ENCODE results near the gene SLC22A7.

The SLC22A7 gene, protein sequence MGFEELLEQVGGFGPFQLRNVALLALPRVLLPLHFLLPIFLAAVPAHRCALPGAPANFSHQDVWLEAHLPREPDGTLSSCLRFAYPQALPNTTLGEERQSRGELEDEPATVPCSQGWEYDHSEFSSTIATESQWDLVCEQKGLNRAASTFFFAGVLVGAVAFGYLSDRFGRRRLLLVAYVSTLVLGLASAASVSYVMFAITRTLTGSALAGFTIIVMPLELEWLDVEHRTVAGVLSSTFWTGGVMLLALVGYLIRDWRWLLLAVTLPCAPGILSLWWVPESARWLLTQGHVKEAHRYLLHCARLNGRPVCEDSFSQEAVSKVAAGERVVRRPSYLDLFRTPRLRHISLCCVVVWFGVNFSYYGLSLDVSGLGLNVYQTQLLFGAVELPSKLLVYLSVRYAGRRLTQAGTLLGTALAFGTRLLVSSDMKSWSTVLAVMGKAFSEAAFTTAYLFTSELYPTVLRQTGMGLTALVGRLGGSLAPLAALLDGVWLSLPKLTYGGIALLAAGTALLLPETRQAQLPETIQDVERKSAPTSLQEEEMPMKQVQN

DNA sequence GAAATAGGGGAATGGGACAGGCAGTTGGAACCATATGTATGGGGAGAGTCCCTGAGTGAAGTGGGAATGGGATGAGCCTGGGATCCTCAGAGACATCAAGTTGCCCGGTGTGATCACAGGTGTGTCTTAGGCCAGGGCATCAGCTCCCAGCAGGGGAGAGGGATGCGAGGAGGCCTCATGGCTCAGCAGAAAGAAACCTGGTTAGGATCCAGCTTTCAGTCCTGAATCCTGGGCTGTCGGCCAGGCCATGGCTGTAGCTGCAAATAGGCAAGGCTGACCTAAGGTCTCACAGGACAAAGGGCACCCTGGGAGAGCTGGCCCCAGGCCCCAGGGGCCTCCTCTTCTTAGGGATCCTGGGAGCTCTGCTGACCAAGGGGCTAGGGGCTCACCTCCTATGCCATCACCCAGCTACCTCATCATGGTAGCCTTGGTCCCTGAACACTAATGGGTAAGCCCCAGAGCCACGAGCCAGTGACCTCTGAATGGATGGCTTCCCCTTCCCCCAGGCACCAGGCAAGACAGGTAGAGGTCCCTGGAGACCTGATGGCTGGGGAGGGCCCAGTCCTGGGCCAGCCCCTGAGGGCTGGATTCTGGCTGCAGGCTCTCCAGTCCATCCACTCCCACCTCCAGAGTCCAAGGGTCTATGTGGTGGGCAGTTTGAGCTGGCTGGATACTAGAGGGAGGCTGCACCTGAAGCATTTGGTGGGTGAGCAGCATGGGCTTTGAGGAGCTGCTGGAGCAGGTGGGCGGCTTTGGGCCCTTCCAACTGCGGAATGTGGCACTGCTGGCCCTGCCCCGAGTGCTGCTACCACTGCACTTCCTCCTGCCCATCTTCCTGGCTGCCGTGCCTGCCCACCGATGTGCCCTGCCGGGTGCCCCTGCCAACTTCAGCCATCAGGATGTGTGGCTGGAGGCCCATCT is at the start of gene SLC22A7:
SLC22A7 (plus strand) TSS at position 617 of the 921 bp plus-strand sequence; CDS start at position 716, 99 bp downstream.
- DNase-seq: no peak

DNA sequence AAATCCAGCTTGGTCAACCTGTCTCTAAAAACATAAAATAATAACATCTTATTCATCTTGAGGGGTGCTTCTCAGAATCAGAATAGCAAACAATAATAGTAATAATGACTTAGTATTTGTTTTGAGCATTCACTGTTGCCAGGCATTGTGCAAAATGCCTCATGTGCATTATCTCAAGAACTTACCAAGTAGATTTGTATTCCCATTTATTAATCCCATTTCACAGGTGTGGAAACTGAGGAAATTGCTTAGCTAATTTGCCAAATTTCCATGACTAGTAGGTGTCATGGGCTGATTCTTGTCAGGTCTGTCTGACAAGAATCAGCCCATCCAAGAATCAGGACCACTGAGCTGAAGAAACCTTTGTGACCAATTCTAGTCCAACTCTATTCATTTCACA is 49.3 kb upstream of the SLC22A7 start:
- no peak for DNase-seq

DNA sequence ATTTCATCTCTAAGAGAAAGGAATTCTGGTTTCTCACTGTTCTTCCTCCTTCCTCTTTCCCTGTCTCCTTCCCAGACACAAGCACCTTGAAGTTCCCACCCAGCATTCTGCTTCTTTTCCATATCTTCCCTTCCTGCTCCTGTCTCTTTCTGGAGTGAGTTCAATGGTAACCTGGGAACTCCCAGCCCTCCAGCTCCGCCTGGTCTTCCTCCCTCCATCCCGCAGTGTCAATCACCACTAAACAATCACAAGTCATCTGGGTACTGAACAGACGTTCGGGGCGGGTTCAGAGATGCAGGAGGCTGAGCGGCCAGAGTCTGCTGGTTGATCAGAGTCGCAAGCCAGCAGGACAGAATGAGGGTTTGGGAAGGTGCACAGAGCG is 47.1 kb upstream of the SLC22A7 start:
- no peak for DNase-seq

DNA sequence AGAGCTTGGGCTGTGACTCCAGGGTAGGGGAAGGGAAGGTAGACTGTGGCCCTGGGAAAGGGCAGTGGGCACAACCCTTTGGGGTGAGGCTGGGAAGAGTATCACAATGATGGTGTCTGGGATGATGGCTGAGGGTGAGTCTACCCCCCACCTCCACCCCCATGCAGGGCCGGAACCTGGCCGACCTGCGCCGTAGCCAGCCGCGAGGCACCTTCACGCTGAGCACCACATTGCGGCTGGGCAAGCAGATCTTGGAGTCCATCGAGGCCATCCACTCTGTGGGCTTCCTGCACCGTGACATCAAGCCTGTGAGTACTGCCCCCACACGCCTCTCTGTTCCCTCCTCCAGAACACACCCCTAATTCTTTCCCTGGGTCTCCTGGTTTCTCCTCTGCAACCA is 44.7 kb upstream of the SLC22A7 start:
- DNase-seq: no peak

DNA sequence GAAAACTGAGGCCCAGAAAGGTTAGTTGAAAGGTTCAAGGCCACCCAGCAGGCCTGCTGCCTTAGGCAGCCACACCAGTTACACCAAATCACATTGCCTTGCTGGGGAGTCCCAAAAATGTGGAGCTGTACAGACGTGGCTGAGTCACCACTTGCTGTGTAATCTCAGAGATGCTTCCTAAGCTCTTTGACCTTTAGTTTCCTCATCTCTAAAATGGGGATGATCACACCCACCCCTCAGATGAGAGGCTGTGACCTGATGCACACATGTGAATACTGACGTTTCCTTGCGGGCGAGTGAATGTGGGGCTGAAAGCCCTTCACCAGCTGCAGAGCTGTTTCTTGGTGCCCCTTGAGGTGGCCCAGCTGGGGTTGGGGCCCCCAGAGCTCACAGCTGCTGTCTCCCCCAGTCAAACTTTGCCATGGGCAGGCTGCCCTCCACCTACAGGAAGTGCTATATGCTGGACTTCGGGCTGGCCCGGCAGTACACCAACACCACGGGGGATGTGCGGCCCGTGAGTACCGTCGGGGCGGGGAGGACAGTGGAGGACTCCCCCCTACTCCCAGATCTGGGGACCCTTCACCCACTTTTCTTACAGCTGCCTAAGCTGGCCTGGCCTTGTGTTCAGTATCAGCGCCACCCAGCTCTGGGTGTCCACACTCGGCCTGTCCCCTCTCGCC is 43.8 kb upstream of the SLC22A7 start:
- peak; percentile 40 for DNase-seq

DNA sequence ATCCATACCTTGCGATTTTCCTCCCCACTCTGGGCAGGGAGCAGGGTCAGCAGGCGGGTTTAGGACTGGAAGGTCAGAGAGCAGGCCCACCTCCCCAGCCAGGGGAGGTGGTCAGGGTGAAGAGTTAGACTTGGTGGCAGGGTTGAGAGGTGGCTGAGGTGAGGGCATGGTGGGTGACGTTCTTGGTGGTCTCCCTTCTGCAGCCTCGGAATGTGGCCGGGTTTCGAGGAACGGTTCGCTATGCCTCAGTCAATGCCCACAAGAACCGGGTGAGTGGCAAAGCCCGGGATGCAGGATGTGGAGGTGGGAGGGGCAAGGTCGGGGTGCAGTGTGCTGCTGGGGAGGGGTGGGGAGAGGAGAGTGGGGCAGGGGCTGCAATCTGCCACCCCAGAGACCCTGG is 43.2 kb upstream of the SLC22A7 start:
- no peak for DNase-seq

DNA sequence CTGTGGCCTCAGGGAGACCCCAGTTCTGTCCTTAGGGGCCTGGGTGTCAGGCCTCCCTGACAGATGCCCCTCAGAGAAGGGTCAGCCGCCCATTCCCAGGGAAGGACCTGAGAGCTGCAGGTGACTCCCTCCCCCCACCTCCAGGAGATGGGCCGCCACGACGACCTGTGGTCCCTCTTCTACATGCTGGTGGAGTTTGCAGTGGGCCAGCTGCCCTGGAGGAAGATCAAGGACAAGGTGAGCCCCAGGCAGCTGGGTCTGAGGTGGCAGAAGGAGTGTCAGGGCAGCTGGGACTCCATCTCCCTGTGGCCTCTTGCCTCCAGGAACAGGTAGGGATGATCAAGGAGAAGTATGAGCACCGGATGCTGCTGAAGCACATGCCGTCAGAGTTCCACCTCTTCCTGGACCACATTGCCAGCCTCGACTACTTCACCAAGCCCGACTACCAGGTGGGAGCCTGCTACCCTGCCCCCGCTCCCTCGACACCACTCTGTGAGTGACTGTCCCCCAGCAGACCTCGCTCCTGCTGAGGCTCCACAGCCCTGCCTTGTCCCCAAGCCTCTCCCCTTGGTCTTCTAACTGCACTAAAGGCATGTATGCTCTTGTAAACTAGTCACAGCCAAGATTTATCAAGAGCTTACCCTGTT is 42.5 kb upstream of the SLC22A7 start:
- DNase-seq: no peak

DNA sequence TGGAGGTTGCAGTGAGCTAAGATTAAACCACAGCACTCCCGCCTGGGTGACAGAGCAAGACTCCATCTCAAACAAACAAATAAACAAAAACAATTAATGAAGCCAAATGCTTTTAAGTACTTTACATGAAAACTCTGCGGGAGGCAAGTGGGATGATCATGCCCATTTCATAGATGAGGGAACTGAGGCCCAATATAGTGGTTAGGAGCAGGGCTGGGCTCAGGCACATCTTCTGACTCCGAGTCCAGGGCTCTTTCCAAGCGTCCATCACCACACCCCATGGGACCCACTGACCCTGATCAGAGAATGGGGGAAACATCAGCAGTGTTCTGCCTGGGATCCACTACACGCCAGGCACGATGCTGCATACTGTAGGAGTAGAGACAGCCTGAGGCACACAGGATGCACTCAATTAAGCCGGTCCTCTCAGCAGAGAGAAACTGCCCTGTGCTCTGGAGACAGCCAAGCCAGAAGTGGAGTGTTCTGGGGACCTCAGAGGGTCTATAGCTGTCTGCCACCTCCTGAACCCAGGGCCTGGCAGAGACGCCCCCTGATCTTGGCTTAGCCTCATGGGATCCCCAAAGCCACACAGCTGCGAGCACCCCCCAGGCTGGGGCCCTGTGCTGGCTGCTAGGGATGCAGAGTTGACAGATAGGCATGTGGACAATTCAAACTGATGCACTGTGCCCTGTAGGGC is 41.2 kb upstream of the SLC22A7 start:
- no peak for DNase-seq

DNA sequence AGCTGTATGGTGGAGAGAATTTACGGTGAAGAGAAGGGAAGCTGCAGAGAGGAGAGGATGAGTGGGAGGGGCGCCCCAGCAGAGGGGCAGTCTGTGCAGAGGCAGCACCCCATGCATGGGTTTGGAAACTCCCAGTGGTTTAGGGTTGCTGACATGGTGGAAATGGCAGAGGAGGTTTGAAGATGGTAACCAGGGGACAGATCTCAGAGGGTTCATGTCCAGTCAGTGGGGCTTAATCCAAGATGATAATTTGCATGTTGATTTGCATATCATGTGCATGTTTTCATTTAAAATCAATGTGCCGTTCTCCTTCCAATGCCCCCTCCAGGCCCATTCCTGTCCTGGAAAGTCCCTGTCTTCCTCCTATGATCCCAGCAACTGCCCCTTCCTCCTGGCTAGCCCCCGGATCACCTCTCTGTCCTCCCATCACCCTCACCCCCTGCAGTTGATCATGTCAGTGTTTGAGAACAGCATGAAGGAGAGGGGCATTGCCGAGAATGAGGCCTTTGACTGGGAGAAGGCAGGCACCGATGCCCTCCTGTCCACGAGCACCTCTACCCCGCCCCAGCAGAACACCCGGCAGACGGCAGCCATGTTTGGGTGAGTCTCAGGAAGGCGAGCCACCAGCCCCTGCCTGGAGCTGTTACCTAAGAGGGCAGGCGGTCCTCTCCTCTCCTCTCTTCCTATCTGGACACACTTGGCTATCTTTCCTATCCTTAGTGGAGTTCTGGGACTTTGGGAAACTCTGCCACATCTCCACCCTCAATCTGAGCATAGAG is 40.5 kb upstream of the SLC22A7 start:
- no peak for DNase-seq

DNA sequence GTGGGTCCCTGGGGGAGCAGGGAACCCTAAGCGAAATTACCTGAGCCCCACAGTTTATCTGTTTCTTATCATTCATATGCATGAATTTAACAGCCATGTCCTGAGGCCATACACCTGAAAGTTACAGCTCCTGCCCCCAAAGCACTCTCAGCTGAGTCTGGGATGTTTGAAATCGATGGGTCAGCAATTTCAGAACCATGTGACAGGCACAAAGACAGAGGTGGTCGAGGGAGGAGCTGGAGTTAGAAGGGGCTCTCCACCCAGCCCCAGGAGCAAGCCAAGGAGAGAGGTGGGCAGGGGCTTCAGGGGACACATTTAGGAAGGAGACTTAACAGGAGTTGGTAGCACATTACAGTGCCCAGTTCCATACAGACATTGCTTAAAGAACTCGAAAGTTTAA is 39.9 kb upstream of the SLC22A7 start:
- DNase-seq: no peak

DNA sequence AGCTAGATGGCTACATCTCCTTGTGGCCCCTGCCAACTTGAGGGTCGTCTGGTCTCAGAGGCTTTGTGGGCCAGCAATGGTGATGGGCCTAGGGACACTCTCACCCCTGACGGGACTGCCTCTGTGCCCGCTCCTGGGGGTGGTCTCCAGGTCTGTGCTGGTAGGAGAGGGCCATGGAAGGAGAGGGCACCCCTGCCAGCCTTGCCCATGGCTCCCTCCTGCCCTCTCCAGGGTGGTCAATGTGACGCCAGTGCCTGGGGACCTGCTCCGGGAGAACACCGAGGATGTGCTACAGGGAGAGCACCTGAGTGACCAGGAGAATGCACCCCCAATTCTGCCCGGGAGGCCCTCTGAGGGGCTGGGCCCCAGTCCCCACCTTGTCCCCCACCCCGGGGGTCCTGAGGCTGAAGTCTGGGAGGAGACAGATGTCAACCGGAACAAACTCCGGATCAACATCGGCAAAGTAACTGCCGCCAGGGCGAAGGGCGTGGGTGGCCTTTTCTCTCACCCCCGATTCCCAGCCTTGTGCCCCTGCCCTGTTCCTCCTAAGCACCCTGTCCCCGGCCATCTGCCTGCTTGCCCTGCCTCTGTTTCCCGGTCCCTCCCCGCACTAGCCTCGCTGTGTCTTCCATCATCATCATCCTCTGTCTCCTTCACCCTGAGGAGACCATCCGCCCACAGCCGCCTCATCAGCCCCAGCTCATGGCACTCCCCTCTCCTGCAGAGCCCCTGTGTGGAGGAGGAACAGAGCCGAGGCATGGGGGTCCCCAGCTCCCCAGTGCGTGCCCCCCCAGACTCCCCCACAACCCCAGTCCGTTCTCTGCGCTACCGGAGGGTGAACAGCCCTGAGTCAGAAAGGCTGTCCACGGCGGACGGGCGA is 39.0 kb upstream of the SLC22A7 start:
- no peak for DNase-seq

DNA sequence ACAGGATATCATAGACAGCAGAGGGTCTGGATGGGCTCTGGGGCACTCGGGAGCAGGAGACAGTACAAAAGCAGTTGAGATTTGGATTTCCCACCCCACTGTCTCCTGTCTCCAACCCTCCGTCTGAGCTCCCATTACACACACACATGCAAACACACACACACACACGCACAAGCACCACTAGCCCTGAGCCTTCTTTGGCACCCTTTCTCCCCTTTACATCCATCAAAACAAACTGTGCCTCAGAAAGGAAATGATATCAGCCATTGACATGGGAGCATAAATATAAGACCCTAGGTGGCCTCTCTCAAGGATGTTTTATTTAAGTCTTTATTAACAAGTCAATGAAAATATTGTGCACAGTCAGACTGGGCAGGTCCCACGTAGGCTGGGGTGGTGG is 37.3 kb upstream of the SLC22A7 start:
- DNase-seq: no peak

DNA sequence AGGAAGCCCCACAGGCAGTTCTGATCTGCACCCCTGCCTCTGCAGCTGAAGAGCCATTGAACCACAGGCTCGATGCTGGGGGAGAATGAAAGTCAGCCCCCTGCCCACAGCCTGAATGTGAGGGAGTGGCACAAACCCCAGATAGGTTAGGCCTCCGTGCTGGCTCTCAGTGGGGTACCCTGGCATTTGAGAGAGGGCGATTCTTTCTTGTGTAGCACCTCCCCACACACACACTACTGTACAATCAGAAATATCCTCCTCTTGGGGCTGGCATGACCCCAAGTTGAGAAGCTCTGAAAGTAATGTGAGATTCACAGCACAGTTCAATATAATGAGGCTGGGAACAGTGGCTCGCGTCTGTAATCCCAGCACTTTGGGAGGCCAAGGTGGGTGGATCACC is 36.9 kb upstream of the SLC22A7 start:
- no peak for DNase-seq

DNA sequence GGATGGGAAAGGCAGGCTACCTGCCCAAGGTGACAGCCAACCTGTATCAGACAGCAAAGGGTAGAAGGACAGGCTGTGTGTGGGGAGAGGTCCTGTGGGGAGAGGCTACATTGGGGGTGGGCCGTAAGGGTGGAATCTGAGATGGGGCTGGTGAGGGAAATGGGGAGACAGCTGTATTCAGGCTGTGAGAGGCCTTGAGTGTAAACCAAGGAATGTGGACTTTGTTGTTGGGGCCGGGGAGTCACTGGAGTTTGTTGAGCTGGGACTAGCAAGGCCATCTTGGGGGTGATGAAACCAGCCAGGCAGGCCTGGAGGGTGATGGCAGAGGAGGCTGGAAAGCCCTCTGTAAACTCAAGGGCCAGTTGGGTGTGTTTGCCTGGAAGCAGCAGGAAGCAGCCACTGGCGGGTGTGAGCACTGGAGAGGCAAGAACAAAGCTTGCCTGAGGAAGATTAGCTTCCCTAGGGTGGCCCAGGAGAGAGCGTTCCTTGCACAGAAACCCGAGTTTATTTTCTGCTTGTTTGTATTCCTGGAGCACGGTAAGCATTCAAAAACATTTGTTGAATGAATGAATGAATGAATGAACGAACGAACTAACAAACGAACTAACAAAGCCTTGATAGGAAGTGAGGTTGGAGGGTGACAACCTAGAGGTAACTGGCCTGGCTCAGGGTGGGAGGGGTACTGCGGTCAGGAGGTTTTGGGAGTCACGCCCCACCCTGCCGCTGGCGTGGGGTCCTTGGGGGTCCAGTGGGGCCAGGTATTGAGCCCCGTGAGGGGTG is 35.9 kb upstream of the SLC22A7 start:
- no peak for DNase-seq

DNA sequence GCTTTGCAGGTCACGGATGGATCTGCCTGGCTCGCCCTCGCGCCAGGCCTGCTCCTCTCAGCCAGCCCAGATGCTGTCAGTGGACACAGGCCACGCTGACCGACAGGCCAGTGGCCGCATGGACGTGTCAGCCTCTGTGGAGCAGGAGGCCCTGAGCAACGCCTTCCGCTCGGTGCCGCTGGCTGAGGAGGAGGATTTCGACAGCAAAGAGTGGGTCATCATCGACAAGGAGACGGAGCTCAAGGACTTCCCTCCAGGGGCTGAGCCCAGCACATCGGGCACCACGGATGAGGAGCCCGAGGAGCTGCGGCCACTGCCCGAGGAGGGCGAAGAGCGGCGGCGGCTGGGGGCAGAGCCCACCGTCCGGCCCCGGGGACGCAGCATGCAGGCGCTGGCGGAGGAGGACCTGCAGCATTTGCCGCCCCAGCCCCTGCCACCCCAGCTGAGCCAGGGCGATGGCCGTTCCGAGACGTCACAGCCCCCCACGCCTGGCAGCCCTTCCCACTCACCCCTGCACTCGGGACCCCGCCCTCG is 35.2 kb upstream of the SLC22A7 start:
- DNase-seq: no peak

DNA sequence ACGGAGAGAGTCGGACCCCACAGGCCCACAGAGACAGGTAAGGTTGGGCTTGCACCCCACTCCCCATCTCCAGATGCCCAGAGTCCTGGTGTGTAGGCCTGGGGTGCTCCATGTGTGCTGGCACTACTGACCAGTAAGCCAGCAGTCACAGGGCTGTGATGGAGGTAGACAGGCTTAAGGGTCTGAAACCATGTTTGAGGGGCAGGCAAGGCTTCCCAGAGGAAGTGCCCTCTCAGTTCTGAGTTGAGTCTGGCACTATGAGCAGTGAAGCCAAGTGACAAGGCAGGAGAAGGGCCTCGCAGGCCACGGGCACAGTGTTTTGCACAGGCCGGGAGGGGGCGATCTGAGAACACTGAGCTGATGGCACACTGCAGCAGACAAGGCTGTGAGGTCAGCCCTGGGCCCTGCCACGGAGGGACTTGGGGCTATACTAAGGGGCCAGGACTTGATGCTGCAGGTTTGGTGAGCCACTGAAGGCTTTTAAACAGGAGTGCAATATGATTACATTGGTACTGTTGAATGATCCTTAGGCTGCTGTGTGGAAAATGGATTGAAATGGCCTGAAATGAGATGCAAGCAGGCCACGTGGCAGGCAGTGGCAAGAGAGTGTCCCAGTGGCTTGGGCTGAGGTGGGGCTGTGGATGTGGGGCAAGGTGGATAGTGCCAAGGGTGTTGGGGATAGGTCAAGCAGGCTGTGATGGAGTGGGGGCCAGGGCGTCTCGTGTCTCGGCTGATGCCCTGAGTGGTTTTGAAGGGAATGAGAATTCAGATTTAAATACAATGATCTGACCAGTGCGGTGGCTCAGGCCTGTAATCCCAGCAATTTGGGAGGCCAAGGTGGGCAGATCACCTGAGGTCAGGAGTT is 34.5 kb upstream of the SLC22A7 start:
- peak; percentile 49 for DNase-seq

DNA sequence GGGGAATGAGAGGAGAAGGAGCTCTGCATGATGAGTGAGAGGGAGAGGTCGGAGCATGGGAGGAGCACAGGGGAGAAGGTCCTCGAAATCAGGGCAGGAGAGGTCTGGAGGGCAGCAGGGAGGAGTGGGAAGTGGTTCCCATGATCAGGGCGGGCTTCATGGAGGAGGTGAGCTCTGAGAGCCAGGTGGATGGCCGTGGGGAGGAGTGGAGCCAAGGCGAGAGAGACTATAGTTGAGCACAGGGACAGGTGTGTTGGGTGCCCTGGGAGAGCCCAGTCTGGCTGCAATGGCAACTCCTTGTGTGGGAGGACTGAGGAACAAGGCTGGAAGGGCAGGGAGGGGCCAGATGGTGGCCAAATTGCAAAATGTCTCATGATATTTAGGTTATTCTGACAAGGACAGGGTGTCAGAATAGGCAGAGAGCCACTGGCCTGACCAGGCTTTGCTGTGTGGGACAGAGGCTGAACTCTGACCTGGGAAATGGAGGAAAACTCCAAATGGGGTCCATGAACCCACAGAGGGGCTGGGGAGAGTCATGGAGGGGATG is 33.4 kb upstream of the SLC22A7 start:
- no peak for DNase-seq

DNA sequence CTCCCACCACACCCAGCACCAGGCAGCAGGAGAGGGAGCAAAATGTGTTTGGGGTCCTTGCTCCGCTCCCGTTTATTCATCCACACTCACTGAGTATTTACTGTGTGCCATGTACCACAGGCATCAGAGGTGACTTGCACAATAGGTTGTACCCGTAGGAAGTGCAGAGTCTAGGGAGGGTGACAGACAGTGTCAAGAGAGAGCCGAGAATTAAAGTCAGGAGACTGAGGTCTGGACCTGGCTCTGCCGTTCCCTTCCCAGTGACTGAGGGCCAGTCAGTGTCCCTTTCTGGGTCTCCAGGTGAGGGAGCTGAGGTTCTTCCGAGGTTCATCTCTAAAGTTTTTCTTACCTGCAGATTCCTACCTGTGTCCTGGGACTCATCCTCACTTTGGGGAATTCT is 32.5 kb upstream of the SLC22A7 start:
- no peak for DNase-seq
